ENCODE measurements around the gene SLCO2A1. TPM values are rescaled to one million over a fixed set of nuclear protein-coding genes. Genes with fewer than 3 reads are reported as not detected.

SLCO2A1 gene
- total RNA-seq, 1 experiment from 2014 or later: not detected

DNA sequence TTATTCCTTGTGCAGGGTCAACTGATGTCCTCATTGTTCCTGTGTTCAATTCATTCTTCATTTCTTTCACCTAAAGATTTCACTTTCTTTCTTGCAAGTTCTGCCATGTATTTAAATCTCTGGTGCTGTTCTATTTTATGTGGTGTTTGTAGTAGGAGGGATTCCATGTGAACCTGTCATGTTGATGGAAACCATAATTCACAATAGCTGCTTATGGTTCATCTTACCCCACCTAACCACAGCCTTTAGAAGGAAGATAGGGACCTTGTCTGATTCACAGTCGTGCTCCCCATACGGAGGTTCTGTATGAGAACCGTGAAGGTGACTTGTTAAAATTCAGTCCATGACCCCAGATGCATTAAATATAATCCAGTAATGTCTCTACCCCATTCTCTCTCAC is 21.9 kb downstream of the SLCO2A1 start:
- no peaks in the 10 kb centered on the region for H3K27me3 ChIP-seq (ENCODE audit: low read length)
- H3K79me2 ChIP-seq (ENCODE audit: low read length): no peaks in the 10 kb centered on the region
- no peaks in the 10 kb centered on the region for H3K4me1 ChIP-seq (ENCODE audit: low read length)
- H3K9me3 ChIP-seq (ENCODE audit: low read length): no peaks in the 10 kb centered on the region
- no peak overlapping the region for H3K9ac ChIP-seq (ENCODE audit: low read length)
- no peaks in the 10 kb centered on the region for H3K36me3 ChIP-seq (ENCODE audit: insufficient read depth, low read length)
- no peak overlapping the region for H3K27ac ChIP-seq (ENCODE audit: low read length)
- H4K20me1 ChIP-seq (ENCODE audit: insufficient read depth, low read depth, low read length): no peaks in the 10 kb centered on the region
- no peak for DNase-seq
- H2AFZ ChIP-seq (ENCODE audit: low read length): no peak overlapping the region
- H3K4me2 ChIP-seq (ENCODE audit: low read depth, low read length, poor library complexity, severe bottlenecking): no peak overlapping the region
- H3K4me3 ChIP-seq (ENCODE audit: low read length): no peak overlapping the region
- H3K9me2 ChIP-seq (replicated peaks; ENCODE audit: insufficient read depth, low read length): no peaks in the 10 kb centered on the region

- DNase-seq: no peak
- Histone ChIP-seq H4K20me1 (ENCODE audit: insufficient read depth, low read depth, low read length) (no peaks in the 10 kb centered on the region), H3K27ac (ENCODE audit: low read length) (no peak overlapping the region), H3K9ac (ENCODE audit: low read length) (no peak overlapping the region), H3K79me2 (ENCODE audit: low read length) (no peaks in the 10 kb centered on the region), H3K4me1 (ENCODE audit: low read length) (no peaks in the 10 kb centered on the region), H2AFZ (ENCODE audit: low read length) (no peak overlapping the region), H3K9me3 (ENCODE audit: low read length) (no peaks in the 10 kb centered on the region), H3K4me3 (ENCODE audit: low read length) (no peak overlapping the region), H3K36me3 (ENCODE audit: insufficient read depth, low read length) (no peaks in the 10 kb centered on the region), H3K4me2 (ENCODE audit: low read depth, low read length, poor library complexity, severe bottlenecking) (no peak overlapping the region), H3K9me2 (replicated peaks; ENCODE audit: insufficient read depth, low read length) (no peaks in the 10 kb centered on the region), H3K27me3 (ENCODE audit: low read length) (no peaks in the 10 kb centered on the region)
Observed at GRCh38 chr3:134004841-134005240, 24.9 kb downstream of the SLCO2A1 start.

- Histone ChIP-seq H3K9ac (ENCODE audit: low read length) (no peak overlapping the region), H3K4me3 (ENCODE audit: low read length) (no peak overlapping the region), H4K20me1 (ENCODE audit: insufficient read depth, low read depth, low read length) (no peaks in the 10 kb centered on the region), H3K79me2 (ENCODE audit: low read length) (no peaks in the 10 kb centered on the region), H3K9me2 (replicated peaks; ENCODE audit: insufficient read depth, low read length) (no peaks in the 10 kb centered on the region), H2AFZ (ENCODE audit: low read length) (no peak overlapping the region), H3K9me3 (ENCODE audit: low read length) (no peaks in the 10 kb centered on the region), H3K4me1 (ENCODE audit: low read length) (no peaks in the 10 kb centered on the region), H3K36me3 (ENCODE audit: insufficient read depth, low read length) (no peaks in the 10 kb centered on the region), H3K27ac (ENCODE audit: low read length) (no peak overlapping the region), H3K4me2 (ENCODE audit: low read depth, low read length, poor library complexity, severe bottlenecking) (no peak overlapping the region), H3K27me3 (ENCODE audit: low read length) (no peaks in the 10 kb centered on the region)
- DNase-seq: no peak
Observed at GRCh38 chr3:134003066-134003465, 26.7 kb downstream of the SLCO2A1 start.

DNA sequence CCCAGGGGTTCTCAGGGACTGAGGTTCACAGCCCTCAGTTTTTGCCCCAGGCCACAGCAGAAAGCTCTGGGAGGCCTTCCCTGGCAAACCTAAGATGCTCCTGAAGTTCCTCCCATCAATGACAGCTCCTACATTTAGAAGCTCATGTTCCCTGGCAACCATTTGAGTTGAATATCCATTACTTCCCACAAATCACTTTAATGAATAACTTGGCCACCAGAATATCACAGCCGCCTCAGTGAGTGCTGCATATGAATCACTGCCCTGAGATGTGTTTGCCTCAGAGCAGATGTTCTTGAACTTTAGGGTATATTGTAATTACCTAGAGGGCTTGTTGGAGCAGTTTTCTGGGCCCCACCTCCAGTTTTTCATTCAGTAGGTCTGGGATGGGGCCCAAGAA is 27.4 kb downstream of the SLCO2A1 start:
- no peaks in the 10 kb centered on the region for H3K79me2 ChIP-seq (ENCODE audit: low read length)
- H3K9me3 ChIP-seq (ENCODE audit: low read length): no peaks in the 10 kb centered on the region
- no peaks in the 10 kb centered on the region for H4K20me1 ChIP-seq (ENCODE audit: insufficient read depth, low read depth, low read length)
- no peak overlapping the region for H3K4me2 ChIP-seq (ENCODE audit: low read depth, low read length, poor library complexity, severe bottlenecking)
- no peaks in the 10 kb centered on the region for H3K9me2 ChIP-seq (replicated peaks; ENCODE audit: insufficient read depth, low read length)
- no peaks in the 10 kb centered on the region for H3K36me3 ChIP-seq (ENCODE audit: insufficient read depth, low read length)
- no peaks in the 10 kb centered on the region for H3K4me1 ChIP-seq (ENCODE audit: low read length)
- DNase-seq: no peak
- no peak overlapping the region for H2AFZ ChIP-seq (ENCODE audit: low read length)
- no peak overlapping the region for H3K9ac ChIP-seq (ENCODE audit: low read length)
- H3K27ac ChIP-seq (ENCODE audit: low read length): no peak overlapping the region
- no peak overlapping the region for H3K4me3 ChIP-seq (ENCODE audit: low read length)
- H3K27me3 ChIP-seq (ENCODE audit: low read length): no peaks in the 10 kb centered on the region

GRCh38 chr3:134001251-134001650 is 28.5 kb downstream of the SLCO2A1 start:
- DNase-seq: no peak
- Histone ChIP-seq H3K79me2 (ENCODE audit: low read length) (no peaks in the 10 kb centered on the region), H3K9me3 (ENCODE audit: low read length) (no peaks in the 10 kb centered on the region), H3K27me3 (ENCODE audit: low read length) (no peaks in the 10 kb centered on the region), H3K4me3 (ENCODE audit: low read length) (no peak overlapping the region), H2AFZ (ENCODE audit: low read length) (no peak overlapping the region), H3K4me1 (ENCODE audit: low read length) (no peaks in the 10 kb centered on the region), H4K20me1 (ENCODE audit: insufficient read depth, low read depth, low read length) (no peaks in the 10 kb centered on the region), H3K36me3 (ENCODE audit: insufficient read depth, low read length) (no peaks in the 10 kb centered on the region), H3K4me2 (ENCODE audit: low read depth, low read length, poor library complexity, severe bottlenecking) (no peak overlapping the region), H3K9ac (ENCODE audit: low read length) (no peak overlapping the region), H3K27ac (ENCODE audit: low read length) (no peak overlapping the region), H3K9me2 (replicated peaks; ENCODE audit: insufficient read depth, low read length) (no peaks in the 10 kb centered on the region)

DNA sequence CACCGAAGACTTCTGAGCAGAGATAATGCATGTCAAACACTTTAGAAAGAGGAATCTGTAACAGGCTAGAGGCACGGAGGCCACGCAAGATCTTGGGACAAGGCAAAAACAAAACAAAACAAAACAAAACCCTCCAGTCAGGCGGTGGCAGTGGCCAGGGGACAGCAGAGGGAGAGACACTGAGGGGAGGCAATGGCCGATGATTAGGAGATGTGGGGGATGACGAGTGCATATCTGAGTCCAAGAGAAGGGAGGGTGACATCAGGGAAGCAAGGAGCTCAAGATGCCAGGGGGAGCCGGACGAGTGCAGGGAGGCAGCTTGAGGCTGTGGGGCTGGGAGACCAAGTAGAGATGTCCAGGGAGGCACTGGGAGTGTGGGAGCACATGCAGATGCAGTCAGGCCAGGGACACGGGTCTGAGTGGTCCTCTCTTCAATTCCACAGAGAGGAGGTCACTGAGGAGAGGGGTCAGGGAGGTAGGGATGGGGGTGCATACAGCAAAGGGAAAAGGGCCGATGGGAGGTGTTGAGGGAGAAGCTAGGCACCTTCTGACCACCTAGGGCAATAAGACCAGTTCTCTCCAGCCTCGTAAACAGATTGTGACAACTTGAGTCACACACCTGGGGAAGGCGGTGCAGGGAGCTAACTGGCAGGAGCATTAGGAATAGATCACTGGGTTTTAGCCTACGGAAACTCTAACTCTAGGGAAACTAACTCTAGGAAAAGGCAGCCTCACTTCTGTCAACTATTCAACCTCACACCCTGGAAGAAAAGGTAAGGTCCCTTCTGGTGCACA is 29.6 kb downstream of the SLCO2A1 start:
- no peak overlapping the region for H3K4me2 ChIP-seq (ENCODE audit: low read depth, low read length, poor library complexity, severe bottlenecking)
- H3K27ac ChIP-seq (ENCODE audit: low read length): no peak overlapping the region
- no peak for DNase-seq
- H3K79me2 ChIP-seq (ENCODE audit: low read length): no peaks in the 10 kb centered on the region
- H3K9me2 ChIP-seq (replicated peaks; ENCODE audit: insufficient read depth, low read length): no peaks in the 10 kb centered on the region
- no peaks in the 10 kb centered on the region for H3K36me3 ChIP-seq (ENCODE audit: insufficient read depth, low read length)
- no peaks in the 10 kb centered on the region for H4K20me1 ChIP-seq (ENCODE audit: insufficient read depth, low read depth, low read length)
- H3K4me1 ChIP-seq (ENCODE audit: low read length): no peaks in the 10 kb centered on the region
- H3K27me3 ChIP-seq (ENCODE audit: low read length): no peaks in the 10 kb centered on the region
- H2AFZ ChIP-seq (ENCODE audit: low read length): no peak overlapping the region
- no peak overlapping the region for H3K9ac ChIP-seq (ENCODE audit: low read length)
- no peak overlapping the region for H3K4me3 ChIP-seq (ENCODE audit: low read length)
- H3K9me3 ChIP-seq (ENCODE audit: low read length): no peaks in the 10 kb centered on the region

DNA sequence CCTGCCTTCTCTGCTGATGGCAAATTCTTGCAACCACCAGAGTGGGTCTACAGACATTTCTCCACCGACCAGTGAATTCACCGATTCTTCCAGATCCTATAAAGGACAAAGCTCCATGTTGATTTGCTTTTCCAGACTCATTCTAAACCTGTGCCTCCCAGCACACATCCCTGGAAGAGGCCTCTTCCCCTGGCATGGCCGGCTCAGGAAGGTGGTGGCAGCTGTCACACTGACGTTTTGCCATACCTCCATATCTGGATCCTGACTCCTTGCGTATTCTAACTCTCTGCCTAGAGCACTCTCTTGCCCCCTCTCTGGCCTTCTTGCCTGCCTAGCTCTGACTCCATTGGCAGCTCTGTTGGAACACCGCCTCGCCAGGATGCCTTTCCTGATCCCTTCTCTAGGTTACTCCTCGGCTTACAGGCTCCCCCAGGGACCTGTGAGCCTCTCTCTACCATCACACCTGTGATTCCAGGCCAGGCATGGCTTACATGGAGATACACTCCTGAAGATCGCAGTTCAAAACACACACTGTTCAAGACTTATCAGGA is 31.0 kb downstream of the SLCO2A1 start:
- no peaks in the 10 kb centered on the region for H3K9me2 ChIP-seq (replicated peaks; ENCODE audit: insufficient read depth, low read length)
- no peaks in the 10 kb centered on the region for H3K9me3 ChIP-seq (ENCODE audit: low read length)
- no peaks in the 10 kb centered on the region for H3K79me2 ChIP-seq (ENCODE audit: low read length)
- H2AFZ ChIP-seq (ENCODE audit: low read length): no peak overlapping the region
- DNase-seq: no peak
- H4K20me1 ChIP-seq (ENCODE audit: insufficient read depth, low read depth, low read length): no peaks in the 10 kb centered on the region
- no peak overlapping the region for H3K9ac ChIP-seq (ENCODE audit: low read length)
- H3K27me3 ChIP-seq (ENCODE audit: low read length): no peaks in the 10 kb centered on the region
- no peaks in the 10 kb centered on the region for H3K4me1 ChIP-seq (ENCODE audit: low read length)
- no peaks in the 10 kb centered on the region for H3K36me3 ChIP-seq (ENCODE audit: insufficient read depth, low read length)
- no peak overlapping the region for H3K27ac ChIP-seq (ENCODE audit: low read length)
- H3K4me2 ChIP-seq (ENCODE audit: low read depth, low read length, poor library complexity, severe bottlenecking): no peak overlapping the region
- H3K4me3 ChIP-seq (ENCODE audit: low read length): no peak overlapping the region

DNA sequence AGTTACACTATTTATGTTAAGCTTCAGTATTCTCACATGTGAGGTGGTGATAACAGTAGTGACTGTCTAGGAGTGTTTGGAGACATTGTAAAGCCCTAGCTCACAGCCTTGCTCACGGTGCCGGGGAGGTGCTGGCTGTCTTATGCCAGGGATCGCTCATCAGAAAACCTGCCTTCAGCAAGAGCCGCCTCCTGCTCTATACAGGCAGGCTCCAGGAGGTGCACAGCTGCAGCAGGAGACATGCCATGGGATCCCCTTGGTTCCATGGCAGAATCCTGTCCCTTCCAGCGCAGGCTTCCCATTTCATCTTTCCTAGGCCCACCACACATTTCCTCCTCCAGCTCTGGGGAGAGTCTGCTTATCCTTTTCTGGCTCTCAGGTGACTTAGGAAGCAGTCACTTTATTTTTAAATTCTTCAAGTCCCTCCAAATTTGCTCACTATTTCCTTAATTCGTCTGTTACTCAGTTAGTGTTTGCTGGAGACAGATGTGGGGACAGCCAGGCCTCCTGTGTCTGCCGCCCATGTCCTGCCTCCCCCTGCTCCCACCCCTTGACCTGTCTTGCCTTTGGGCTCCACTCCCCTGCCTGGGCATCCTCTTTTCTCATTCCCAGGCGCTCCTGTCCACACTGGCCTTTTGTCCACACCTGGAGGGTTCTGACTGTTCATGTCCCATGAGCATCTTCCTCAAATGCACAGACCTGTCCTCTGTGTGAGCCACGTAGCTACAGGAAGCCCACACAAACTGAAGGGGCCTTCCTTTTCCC is 31.7 kb downstream of the SLCO2A1 start:
- Histone ChIP-seq H2AFZ (ENCODE audit: low read length) (no peak overlapping the region), H3K27ac (ENCODE audit: low read length) (no peak overlapping the region), H3K4me1 (ENCODE audit: low read length) (no peaks in the 10 kb centered on the region), H3K9me3 (ENCODE audit: low read length) (no peaks in the 10 kb centered on the region), H3K27me3 (ENCODE audit: low read length) (no peaks in the 10 kb centered on the region), H4K20me1 (ENCODE audit: insufficient read depth, low read depth, low read length) (no peaks in the 10 kb centered on the region), H3K4me2 (ENCODE audit: low read depth, low read length, poor library complexity, severe bottlenecking) (no peak overlapping the region), H3K79me2 (ENCODE audit: low read length) (no peaks in the 10 kb centered on the region), H3K9ac (ENCODE audit: low read length) (no peak overlapping the region), H3K4me3 (ENCODE audit: low read length) (no peak overlapping the region), H3K9me2 (replicated peaks; ENCODE audit: insufficient read depth, low read length) (no peaks in the 10 kb centered on the region), H3K36me3 (ENCODE audit: insufficient read depth, low read length) (no peaks in the 10 kb centered on the region)
- no peak for DNase-seq
